Testis (tissue), 2 donors: ENCODE data around the gene HDAC9.

ENCODE experiments used
- POLR2A ChIP-seq: fragments of 450-650 bp; IDR thresholded peaks from one replicate; pipeline ENCODE4 v1.6.1; 2017; ENCODE audit warnings: antibody characterized with exemption, mild to moderate bottlenecking, moderate library complexity
- TF ChIP-seq, protein P1 (sequence below), 3 experiments: fragments of 450-650 bp in 2 of 3; fragments of 200-600 bp in 1 of 3; sonication (generic) in 1 of 3; IDR thresholded peaks; one replicate each; pipeline ENCODE4 v1.5.1; 2016 to 2019; ENCODE audit warnings: antibody characterized with exemption in 3 of 3, mild to moderate bottlenecking in 2 of 3, moderate library complexity in 1 of 3

GRCh38 chr7:18815261-18815960, 319.9 kb downstream of the HDAC9 start:
- TF ChIP-seq, protein P1, sequence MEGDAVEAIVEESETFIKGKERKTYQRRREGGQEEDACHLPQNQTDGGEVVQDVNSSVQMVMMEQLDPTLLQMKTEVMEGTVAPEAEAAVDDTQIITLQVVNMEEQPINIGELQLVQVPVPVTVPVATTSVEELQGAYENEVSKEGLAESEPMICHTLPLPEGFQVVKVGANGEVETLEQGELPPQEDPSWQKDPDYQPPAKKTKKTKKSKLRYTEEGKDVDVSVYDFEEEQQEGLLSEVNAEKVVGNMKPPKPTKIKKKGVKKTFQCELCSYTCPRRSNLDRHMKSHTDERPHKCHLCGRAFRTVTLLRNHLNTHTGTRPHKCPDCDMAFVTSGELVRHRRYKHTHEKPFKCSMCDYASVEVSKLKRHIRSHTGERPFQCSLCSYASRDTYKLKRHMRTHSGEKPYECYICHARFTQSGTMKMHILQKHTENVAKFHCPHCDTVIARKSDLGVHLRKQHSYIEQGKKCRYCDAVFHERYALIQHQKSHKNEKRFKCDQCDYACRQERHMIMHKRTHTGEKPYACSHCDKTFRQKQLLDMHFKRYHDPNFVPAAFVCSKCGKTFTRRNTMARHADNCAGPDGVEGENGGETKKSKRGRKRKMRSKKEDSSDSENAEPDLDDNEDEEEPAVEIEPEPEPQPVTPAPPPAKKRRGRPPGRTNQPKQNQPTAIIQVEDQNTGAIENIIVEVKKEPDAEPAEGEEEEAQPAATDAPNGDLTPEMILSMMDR (IDR thresholded peaks at IDR 0.05) = no peak
- no peak for TF ChIP-seq POLR2A
